GM18517 (cell line): ENCODE measurements around the gene AGPAT3.

ENCODE experiments used
- ATAC-seq: cut with Tn5 transposase; IDR thresholded peaks from one replicate; pipeline ENCODE4 v1.9.1; 2021; ENCODE audit warnings: mild to moderate bottlenecking, moderate library complexity; ENCODE audit not compliant: unreplicated experiment

The AGPAT3 gene

DNA sequence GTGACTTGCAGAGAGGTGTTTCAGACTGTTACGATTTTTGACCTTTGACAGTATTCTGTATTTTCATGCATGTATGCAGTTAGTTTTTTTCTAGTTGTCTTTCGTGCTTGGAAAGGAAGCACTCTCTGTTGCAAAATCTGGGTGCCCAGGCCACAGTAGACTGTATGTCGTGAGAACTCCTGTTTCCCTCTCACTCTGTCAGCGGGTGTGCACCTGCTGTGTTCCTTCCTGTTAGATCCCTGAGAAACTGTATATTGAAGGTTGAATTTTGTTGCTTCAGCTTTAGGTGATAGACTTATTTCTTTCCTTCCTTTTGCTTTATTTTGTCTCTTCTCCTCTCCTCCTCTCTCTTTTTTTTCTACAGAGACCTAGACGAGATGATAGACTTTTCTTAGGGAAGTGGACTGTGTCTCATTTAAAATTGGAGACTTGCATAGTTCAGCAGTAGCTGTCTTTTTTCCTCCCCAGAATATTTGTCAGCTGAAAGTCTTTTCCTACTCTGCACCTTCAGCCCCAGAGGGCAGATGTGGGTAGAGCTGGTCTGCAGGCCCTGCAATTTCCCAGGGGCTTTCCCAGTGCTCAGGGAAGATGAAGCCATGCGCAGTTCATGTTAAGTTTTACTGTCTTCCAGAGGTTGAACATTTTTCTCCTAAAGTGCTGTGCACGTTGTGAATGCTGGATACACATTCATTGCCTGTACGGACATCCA is 148.5 kb downstream of the AGPAT3 start:
- no peak for ATAC-seq

- no peak for ATAC-seq
Observed at GRCh38 chr21:44017601-44018000, 152.6 kb downstream of the AGPAT3 start.

- no peak for ATAC-seq
Observed at GRCh38 chr21:44018127-44018526, 153.1 kb downstream of the AGPAT3 start.

GRCh38 chr21:44018813-44019567 is 154.0 kb downstream of the AGPAT3 start:
- ATAC-seq: no peak

DNA sequence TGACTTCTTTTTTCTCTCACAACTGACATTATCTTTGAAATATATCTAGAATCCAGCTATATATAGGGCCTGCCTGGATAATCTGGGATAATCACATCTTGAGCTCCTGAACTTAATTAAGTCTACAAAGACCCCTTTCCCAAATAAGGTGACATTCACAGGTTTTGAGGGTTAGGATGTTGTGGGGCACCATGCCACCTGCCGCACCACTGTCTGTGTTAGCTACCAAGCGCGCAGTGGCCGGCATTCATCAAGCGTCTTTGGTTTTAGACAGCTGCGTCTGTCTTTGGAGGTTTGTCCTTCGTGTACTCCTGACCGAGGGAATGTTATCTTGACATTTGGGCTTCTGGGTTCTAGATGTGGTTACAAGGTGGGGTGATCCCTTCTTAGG is 154.5 kb downstream of the AGPAT3 start:
- ATAC-seq: no peak

DNA sequence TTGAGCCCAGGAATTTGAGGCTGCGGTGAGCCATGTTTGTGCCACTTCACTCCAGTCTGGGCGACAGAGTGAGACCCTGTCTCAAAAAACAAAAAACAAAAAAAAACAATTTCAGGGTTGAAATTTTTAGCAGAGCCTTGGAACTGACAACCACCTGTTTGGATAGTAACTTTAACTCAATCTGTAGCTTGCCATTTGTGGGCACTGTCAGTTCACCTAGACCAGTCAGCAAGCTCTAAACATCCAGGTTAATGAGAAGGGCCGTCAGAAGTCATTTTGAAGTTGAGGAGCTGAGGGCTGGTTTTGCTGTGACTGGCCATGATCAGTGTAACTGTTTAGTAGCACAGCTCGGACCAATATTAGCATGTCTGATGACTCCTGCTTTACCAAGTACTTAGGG is 155.5 kb downstream of the AGPAT3 start:
- no peak for ATAC-seq

GRCh38 chr21:44021064-44021463 is 156.0 kb downstream of the AGPAT3 start:
- ATAC-seq: no peak

- no peak for ATAC-seq
Observed at GRCh38 chr21:44024257-44024656, 159.2 kb downstream of the AGPAT3 start.

- ATAC-seq: no peak
Observed at GRCh38 chr21:44024887-44025353, 159.9 kb downstream of the AGPAT3 start.

DNA sequence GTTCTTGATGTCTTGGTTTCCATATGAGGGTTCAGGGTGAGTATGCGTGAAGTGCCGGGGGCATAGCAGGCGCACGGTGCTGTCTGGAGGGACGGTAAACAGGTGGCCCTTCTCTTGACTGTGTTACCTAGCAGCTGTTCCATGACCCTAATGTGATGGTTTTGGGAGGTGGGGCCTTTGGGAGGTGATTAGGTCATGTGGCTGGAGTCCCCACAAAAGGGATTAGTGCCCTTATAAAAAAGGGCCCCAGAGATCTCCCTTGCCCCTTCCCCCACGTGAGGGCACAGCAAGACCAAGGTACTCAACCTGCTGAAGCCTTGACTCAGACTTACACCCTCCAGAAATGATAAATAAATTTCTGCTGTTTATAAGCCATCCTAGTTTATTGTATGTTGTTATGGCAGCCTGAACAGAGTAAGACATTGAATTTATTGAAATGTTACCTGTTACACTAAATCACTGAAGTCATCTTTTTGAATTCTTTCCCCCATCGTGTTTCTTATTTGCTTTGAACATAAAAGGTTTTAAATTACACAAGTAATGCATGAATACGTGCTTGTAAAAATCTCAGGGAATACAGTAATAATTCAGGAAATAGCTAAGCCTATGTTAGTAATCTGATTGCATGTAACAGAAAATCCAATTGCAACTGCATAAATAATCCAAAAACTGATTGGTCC is 162.7 kb downstream of the AGPAT3 start:
- no peak for ATAC-seq

GRCh38 chr21:44028287-44028659 is 163.2 kb downstream of the AGPAT3 start:
- no peak for ATAC-seq

GRCh38 chr21:44029460-44030087 is 164.6 kb downstream of the AGPAT3 start:
- no peak for ATAC-seq

- ATAC-seq: no peak
Observed at GRCh38 chr21:44035244-44035643, 170.2 kb downstream of the AGPAT3 start.
